Measurements from ENCODE around the gene WDR74. TPM values are rescaled to one million over a fixed set of nuclear protein-coding genes. Genes with fewer than 3 reads are reported as not detected.
A peak's percentile ranks its signal among the peaks of the same experiment; 100 is the strongest.

Gene WDR74
- total and polyA plus RNA-seq, 2 donors (not counting 1 experiment from before 2014, with no cell fraction given), result 122 to 131 TPM

DNA sequence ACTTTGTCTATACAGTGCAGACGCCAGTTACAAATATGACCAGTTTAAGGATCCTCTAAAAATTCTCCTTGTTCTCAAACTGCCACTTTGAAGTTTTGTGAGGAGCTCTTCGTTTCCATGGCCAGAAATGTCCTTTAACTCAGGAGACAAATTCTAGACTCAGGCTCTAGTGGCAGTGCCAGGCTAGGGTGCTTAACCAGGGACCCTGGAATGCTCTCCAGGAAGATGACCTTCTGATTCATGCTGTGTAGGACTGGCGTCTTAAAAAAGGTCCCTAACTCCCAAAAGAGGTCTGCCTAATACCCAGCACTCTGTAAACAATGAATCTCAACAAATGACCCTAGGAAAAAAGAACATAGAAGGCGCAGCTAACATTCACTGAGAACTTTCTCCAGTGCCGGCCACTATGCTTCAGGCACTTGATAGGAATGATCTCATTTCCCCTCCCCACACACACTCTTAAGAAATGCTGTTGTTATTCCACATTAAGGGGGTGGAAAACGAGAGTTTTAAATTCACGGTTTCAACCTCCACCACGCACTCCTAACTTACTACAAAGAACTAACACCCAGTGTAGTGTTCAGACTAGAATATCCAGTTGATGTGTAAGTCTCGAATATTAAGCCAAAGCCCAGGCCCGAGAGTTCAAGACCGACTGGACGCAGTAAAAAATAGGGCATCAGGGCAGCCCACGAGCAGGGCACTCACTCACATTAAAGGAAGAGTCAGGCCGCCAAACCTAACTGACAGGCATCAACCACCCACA is 34.9 kb downstream of the WDR74 start:
- H3K27me3 Mint-ChIP-seq, result no peaks in the 10 kb centered on the region
- H3K36me3 ChIP-seq (replicated peaks in 1 of 2; ENCODE audit: control extremely low read depth in 1 of 2, control insufficient read depth in 1 of 2, extremely low read depth in 1 of 2, insufficient read depth in 2 of 2, low read length in 1 of 2), result peaks cover 17 to 39% of the 10 kb centered on the region in 2 experiments
- no peak for ATAC-seq (ENCODE audit: low read depth)
- intact Hi-C loops (cut with micrococcal nuclease), result loop anchor here (1.0 kb wide), 6 partner anchors 12 to 58 kb away; partner anchors contain the start of genes TMEM179B, TMEM223 and WDR74
- H2AFZ ChIP-seq (ENCODE audit: insufficient read depth, low read depth, low read length, poor library complexity, severe bottlenecking), result peak overlapping the region; percentile 17
- H4K20me1 ChIP-seq (ENCODE audit: control insufficient read depth, insufficient read depth, low read length, poor library complexity, severe bottlenecking), result peaks cover 13% of the 10 kb centered on the region
- peak overlapping the region; percentile 91 for H3K9ac ChIP-seq (ENCODE audit: low read length)
- peak overlapping the region; percentile 99 for H3K27ac Mint-ChIP-seq
- peaks cover 11 to 25% of the 10 kb centered on the region in 2 donors for H3K4me1 ChIP-seq (ENCODE audit: control insufficient read depth in 2 of 2, insufficient read depth in 2 of 2, low read length in 2 of 2)
- POLR2A ChIA-PET, result interaction anchor here (0.6 to 2.5 kb wide), 9 partner anchors 12 to 77 kb away, joined by 3 to 19 read pairs (median 4); partner anchors contain the start of genes HNRNPUL2, TMEM223 and WDR74
- peak overlapping the region; percentile 77 to 96 (median 89) for H3K4me3 ChIP-seq (ENCODE audit: control extremely low read depth in 1 of 5, extremely low read depth in 1 of 5, insufficient read depth in 1 of 5, low read depth in 2 of 5, low read length in 4 of 5)
- H3K9me3 ChIP-seq (ENCODE audit: control extremely low read depth in 1 of 3, control insufficient read depth in 2 of 3, insufficient read depth in 1 of 3, low read length in 2 of 3), result no peaks in the 10 kb centered on the region
- TF ChIP-seq, protein P1, sequence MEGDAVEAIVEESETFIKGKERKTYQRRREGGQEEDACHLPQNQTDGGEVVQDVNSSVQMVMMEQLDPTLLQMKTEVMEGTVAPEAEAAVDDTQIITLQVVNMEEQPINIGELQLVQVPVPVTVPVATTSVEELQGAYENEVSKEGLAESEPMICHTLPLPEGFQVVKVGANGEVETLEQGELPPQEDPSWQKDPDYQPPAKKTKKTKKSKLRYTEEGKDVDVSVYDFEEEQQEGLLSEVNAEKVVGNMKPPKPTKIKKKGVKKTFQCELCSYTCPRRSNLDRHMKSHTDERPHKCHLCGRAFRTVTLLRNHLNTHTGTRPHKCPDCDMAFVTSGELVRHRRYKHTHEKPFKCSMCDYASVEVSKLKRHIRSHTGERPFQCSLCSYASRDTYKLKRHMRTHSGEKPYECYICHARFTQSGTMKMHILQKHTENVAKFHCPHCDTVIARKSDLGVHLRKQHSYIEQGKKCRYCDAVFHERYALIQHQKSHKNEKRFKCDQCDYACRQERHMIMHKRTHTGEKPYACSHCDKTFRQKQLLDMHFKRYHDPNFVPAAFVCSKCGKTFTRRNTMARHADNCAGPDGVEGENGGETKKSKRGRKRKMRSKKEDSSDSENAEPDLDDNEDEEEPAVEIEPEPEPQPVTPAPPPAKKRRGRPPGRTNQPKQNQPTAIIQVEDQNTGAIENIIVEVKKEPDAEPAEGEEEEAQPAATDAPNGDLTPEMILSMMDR (IDR thresholded peaks at IDR 0.05), result no peak
- no peak for TF ChIP-seq EZH2 (IDR thresholded peaks at IDR 0.05; ENCODE audit: borderline replicate concordance, insufficient read depth, low read depth, low read length, poor library complexity, severe bottlenecking)
- no peaks in the 10 kb centered on the region for H3K27me3 ChIP-seq (replicated peaks in 1 of 4; ENCODE audit: control extremely low read depth in 1 of 4, control insufficient read depth in 3 of 4, insufficient read depth in 4 of 4, low read length in 3 of 4)
- H3K9me3 Mint-ChIP-seq (ENCODE audit: insufficient read depth), result no peaks in the 10 kb centered on the region
- peak overlapping the region; percentile 69 to 86 for H3K27ac ChIP-seq (ENCODE audit: low read length in 2 of 2)
- DNase-seq, result no peak
- H3K4me3 Mint-ChIP-seq, result peak overlapping the region; percentile 100
- CTCF ChIA-PET, result interaction anchor here (1.0 to 1.2 kb wide), 2 partner anchors 10 to 18 kb away, joined by 3 to 4 read pairs; no protein-coding TSS in a partner anchor
- WGBS (ENCODE audit: insufficient coverage), result 4% methylated on average over 9 of the region's 14 CpGs
- peaks cover 32% of the 10 kb centered on the region for H3K4me1 Mint-ChIP-seq
- peak overlapping the region; percentile 82 for H3K4me2 ChIP-seq (replicated peaks; ENCODE audit: low read depth, low read length, poor library complexity, severe bottlenecking)
- peaks cover 49% of the 10 kb centered on the region for H3K79me2 ChIP-seq (ENCODE audit: control insufficient read depth, insufficient read depth, low read length)

DNA sequence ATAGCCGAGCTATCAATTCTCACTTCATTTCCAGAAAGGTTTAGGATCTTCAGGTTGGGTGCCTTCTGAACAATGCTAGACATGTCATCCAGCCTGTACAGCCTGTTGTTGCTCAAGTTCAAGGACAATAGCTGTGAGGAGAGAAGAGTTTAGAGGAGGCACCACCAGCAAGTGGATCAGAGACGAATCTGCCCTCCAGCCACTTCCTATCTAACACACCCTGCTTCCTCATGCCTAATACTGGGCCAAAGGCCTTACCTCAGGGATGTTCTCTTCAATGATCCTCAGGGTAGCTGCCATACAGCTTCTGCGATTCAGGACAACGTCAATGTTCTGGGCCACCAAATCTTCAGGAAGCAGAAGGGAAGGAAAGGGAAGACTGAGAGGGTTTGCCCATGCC is 38.3 kb downstream of the WDR74 start:
- Histone ChIP-seq H3K79me2 (ENCODE audit: control insufficient read depth, insufficient read depth, low read length) (peaks cover 72% of the 10 kb centered on the region), H3K4me3 (ENCODE audit: control extremely low read depth in 1 of 5, extremely low read depth in 1 of 5, insufficient read depth in 1 of 5, low read depth in 2 of 5, low read length in 4 of 5) (no peak overlapping the region), H3K4me2 (replicated peaks; ENCODE audit: low read depth, low read length, poor library complexity, severe bottlenecking) (no peak overlapping the region), H3K27me3 (replicated peaks in 1 of 4; ENCODE audit: control extremely low read depth in 1 of 4, control insufficient read depth in 3 of 4, insufficient read depth in 4 of 4, low read length in 3 of 4) (no peaks in the 10 kb centered on the region), H3K27ac (ENCODE audit: low read length in 2 of 2) (no peak overlapping the region), H3K9ac (ENCODE audit: low read length) (no peak overlapping the region), H4K20me1 (ENCODE audit: control insufficient read depth, insufficient read depth, low read length, poor library complexity, severe bottlenecking) (peaks cover 13% of the 10 kb centered on the region), H3K9me3 (ENCODE audit: control extremely low read depth in 1 of 3, control insufficient read depth in 2 of 3, insufficient read depth in 1 of 3, low read length in 2 of 3) (no peaks in the 10 kb centered on the region), H2AFZ (ENCODE audit: insufficient read depth, low read depth, low read length, poor library complexity, severe bottlenecking) (no peak overlapping the region), H3K4me1 (ENCODE audit: control insufficient read depth in 2 of 2, insufficient read depth in 2 of 2, low read length in 2 of 2) (peaks cover 11 to 19% of the 10 kb centered on the region in 2 donors), H3K36me3 (replicated peaks in 1 of 2; ENCODE audit: control extremely low read depth in 1 of 2, control insufficient read depth in 1 of 2, extremely low read depth in 1 of 2, insufficient read depth in 2 of 2, low read length in 1 of 2) (peaks cover 22 to 73% of the 10 kb centered on the region in 2 experiments)
- Mint-ChIP-seq H3K9me3 (ENCODE audit: insufficient read depth) (no peaks in the 10 kb centered on the region), H3K4me3 (no peak overlapping the region), H3K4me1 (peaks cover 25% of the 10 kb centered on the region), H3K27ac (no peak overlapping the region), H3K27me3 (no peaks in the 10 kb centered on the region)
- DNase-seq (no peak), ATAC-seq (ENCODE audit: low read depth) (no peak)
- intact Hi-C loops (cut with micrococcal nuclease), result no loop called here
- WGBS (ENCODE audit: insufficient coverage), result 83% methylated on average over 2 of the region's 4 CpGs
- POLR2A ChIA-PET, result interaction anchor here (0.5 to 1.9 kb wide), 3 partner anchors 13 to 56 kb away, joined by 4 to 5 read pairs (median 5); partner anchors contain the start of gene TMEM179B
- no peak for TF ChIP-seq EZH2 (IDR thresholded peaks at IDR 0.05; ENCODE audit: borderline replicate concordance, insufficient read depth, low read depth, low read length, poor library complexity, severe bottlenecking)
- TF ChIP-seq, protein P1 (IDR thresholded peaks at IDR 0.05), result no peak
- CTCF ChIA-PET, result interaction anchor here (0.6 to 1.3 kb wide), 2 partner anchors 11 to 1176 kb away, joined by 3 read pairs; no protein-coding TSS in a partner anchor
